ENCODE results near the gene ZBTB18. TPM values are rescaled to one million over a fixed set of nuclear protein-coding genes. Genes with fewer than 3 reads are reported as not detected.

Gene ZBTB18
- 6.0 and 6.6 TPM in 2 replicates for total RNA-seq

GRCh38 chr1:244050835-244051444 is at the start of gene ZBTB18:
Gene ZBTB18, plus strand, starts transcription at chr1:244051283. Its CDS starts 149 bp downstream, at chr1:244051432.

Other genes starting within 250 kb of the ZBTB18 start
- gene AKT3, start 201.0 kb upstream of the ZBTB18 start, total RNA-seq = 10.7 and 21.4 TPM in 2 replicates

Measured in tracheal epithelial cell (primary cell).